ENCODE data around the gene NLN. TPM values are rescaled to one million over a fixed set of nuclear protein-coding genes. Genes with fewer than 3 reads are reported as not detected.
"Not testable (repeated sequence)": the region's sequence is repeated elsewhere in the genome, so short reads cannot be mapped to it uniquely, and the experiment has no call there.

NLN gene
- total and polyA plus RNA-seq, 2 experiments from 2014 or later = 16.4 to 24.3 TPM

DNA sequence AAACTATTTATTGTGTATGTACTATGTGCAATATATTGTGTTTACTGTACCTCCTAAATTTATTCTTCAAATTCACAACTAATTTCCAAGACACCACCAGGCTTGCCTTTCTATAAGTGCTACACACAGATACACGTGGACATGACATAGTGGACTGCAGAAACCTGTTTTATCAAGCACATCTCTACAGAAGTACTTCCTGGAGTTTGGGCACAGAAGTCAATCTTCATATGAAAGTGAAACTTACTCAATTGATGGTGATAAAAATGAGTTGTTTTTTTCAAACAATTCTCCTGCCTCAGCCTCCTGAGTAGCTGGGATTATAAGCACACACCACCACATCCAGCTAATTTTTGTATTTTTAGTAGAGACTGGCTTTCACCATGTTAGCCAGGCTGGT, 57.6 kb downstream of the NLN start:
- Histone ChIP-seq H4K20me1 (ENCODE audit: insufficient read depth, poor library complexity, severe bottlenecking) (no peaks in the 10 kb centered on the region), H3K27me3 (no peaks in the 10 kb centered on the region), H3K4me3 (no peak overlapping the region), H2AFZ (no peak overlapping the region), H3K9me3 (ENCODE audit: low read depth) (no peaks in the 10 kb centered on the region), H3K9me2 (replicated peaks; ENCODE audit: insufficient read depth) (no peaks in the 10 kb centered on the region), H3K36me3 (replicated peaks; ENCODE audit: insufficient read depth, low read depth) (no peaks in the 10 kb centered on the region), H3K4me2 (no peak overlapping the region), H3K4me1 (ENCODE audit: insufficient read depth) (no peaks in the 10 kb centered on the region), H3K79me2 (no peaks in the 10 kb centered on the region), H3K27ac (no peak overlapping the region)
- WGBS (ENCODE audit: low lambda C conversion rate, missing lambda C conversion rate) = 91% methylated on average over 1 of the region's 1 CpG
- TF ChIP-seq EZH2phosphoT487 (IDR thresholded peaks at IDR 0.05; ENCODE audit: low read depth, severe bottlenecking, unreplicated experiment) (no peak), EZH2 (IDR thresholded peaks at IDR 0.05; ENCODE audit: borderline replicate concordance) (no peak)
- TF ChIP-seq, protein P1, sequence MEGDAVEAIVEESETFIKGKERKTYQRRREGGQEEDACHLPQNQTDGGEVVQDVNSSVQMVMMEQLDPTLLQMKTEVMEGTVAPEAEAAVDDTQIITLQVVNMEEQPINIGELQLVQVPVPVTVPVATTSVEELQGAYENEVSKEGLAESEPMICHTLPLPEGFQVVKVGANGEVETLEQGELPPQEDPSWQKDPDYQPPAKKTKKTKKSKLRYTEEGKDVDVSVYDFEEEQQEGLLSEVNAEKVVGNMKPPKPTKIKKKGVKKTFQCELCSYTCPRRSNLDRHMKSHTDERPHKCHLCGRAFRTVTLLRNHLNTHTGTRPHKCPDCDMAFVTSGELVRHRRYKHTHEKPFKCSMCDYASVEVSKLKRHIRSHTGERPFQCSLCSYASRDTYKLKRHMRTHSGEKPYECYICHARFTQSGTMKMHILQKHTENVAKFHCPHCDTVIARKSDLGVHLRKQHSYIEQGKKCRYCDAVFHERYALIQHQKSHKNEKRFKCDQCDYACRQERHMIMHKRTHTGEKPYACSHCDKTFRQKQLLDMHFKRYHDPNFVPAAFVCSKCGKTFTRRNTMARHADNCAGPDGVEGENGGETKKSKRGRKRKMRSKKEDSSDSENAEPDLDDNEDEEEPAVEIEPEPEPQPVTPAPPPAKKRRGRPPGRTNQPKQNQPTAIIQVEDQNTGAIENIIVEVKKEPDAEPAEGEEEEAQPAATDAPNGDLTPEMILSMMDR (IDR thresholded peaks at IDR 0.05; ENCODE audit: poor library complexity) = no peak
- no peak for DNase-seq (ENCODE audit: low spot score)

DNA sequence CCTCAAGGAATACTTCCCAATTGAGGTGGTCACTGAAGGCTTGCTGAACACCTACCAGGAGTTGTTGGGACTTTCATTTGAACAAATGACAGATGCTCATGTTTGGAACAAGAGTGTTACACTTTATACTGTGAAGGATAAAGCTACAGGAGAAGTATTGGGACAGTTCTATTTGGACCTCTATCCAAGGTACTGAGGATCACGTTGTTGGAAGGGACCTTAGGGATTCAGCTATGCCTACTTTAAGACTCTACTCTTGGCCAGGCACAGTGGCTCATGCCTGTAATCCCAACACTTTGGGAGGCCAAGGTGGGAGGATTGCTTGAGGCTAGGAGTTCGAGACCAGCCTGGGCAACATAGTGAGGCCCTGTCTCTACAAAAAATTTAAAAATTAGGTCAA, 66.3 kb downstream of the NLN start:
- H3K4me3 ChIP-seq; H3K27me3 ChIP-seq; H3K79me2 ChIP-seq; H3K4me1 ChIP-seq (ENCODE audit: insufficient read depth); H3K4me2 ChIP-seq; H3K9me2 ChIP-seq (replicated peaks; ENCODE audit: insufficient read depth); H4K20me1 ChIP-seq (ENCODE audit: insufficient read depth, poor library complexity, severe bottlenecking); DNase-seq (ENCODE audit: low spot score); H3K27ac ChIP-seq; H3K9me3 ChIP-seq (ENCODE audit: low read depth); H2AFZ ChIP-seq; H3K36me3 ChIP-seq (replicated peaks; ENCODE audit: insufficient read depth, low read depth): not testable (repeated sequence)
- 100% methylated on average over 2 of the region's 2 CpGs for whole genome bisulfite sequencing (ENCODE audit: low lambda C conversion rate, missing lambda C conversion rate)

- 89% methylated on average over 6 of the region's 6 CpGs for WGBS (ENCODE audit: low lambda C conversion rate, missing lambda C conversion rate)
- no peaks in the 10 kb centered on the region for H3K9me2 ChIP-seq (replicated peaks; ENCODE audit: insufficient read depth)
- TF ChIP-seq, protein P1 (IDR thresholded peaks at IDR 0.05; ENCODE audit: poor library complexity) = no peak
- TF ChIP-seq EZH2phosphoT487 (IDR thresholded peaks at IDR 0.05; ENCODE audit: low read depth, severe bottlenecking, unreplicated experiment) (no peak), EZH2 (IDR thresholded peaks at IDR 0.05; ENCODE audit: borderline replicate concordance) (no peak)
- no peaks in the 10 kb centered on the region for H4K20me1 ChIP-seq (ENCODE audit: insufficient read depth, poor library complexity, severe bottlenecking)
- H3K79me2 ChIP-seq = no peaks in the 10 kb centered on the region
- no peaks in the 10 kb centered on the region for H3K36me3 ChIP-seq (replicated peaks; ENCODE audit: insufficient read depth, low read depth)
- H3K4me2 ChIP-seq = no peak overlapping the region
- H2AFZ ChIP-seq = no peak overlapping the region
- no peak for DNase-seq (ENCODE audit: low spot score)
- H3K4me3 ChIP-seq = no peak overlapping the region
- H3K27me3 ChIP-seq = no peaks in the 10 kb centered on the region
- H3K4me1 ChIP-seq (ENCODE audit: insufficient read depth) = no peaks in the 10 kb centered on the region
- H3K27ac ChIP-seq = no peak overlapping the region
- no peaks in the 10 kb centered on the region for H3K9me3 ChIP-seq (ENCODE audit: low read depth)
Measured at GRCh38 chr5:65790371-65791163, 68.6 kb downstream of the NLN start.

DNA sequence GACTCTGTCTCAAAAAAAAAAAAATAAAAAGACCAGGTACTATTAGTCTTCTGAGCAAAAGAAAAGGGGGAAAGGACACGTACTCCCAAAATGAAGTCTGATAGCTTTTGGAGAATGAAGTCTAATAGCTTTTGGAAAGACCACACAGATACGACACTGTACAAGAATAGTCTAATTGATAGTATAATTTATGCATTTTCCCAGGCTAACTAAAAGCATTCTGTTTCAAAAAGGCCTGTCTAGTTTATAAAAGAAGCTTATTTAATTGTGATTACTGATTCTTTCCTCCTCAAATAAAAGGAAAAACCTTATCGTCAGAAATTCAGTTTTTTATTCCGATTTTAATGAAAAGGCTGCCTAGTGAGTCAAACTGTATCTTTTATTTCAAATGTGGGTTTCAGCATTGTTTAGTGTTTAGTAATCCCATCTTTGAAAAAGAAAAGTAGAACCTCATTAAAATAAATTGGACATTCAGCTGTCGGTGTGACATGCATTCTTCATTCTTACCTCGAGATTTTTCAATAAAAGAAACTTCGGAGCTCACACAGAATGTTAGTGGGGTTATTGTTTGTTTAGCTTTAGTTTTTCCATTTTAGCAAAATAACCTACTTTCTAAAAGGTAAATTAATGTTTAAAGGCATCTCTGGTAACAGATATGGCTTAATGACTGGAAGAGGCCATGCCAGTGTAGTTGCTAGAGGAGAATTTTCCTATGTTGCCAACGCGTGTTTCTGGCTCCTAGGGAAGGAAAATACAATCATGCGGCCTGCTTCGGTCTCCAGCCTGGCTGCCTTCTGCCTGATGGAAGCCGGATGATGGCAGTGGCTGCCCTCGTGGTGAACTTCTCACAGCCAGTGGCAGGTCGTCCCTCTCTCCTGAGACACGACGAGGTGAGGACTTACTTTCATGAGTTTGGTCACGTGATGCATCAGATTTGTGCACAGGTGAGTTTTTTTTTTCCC, 70.0 kb downstream of the NLN start:
- H2AFZ ChIP-seq = no peak overlapping the region
- TF ChIP-seq EZH2 (IDR thresholded peaks at IDR 0.05; ENCODE audit: borderline replicate concordance) = no peak
- TF ChIP-seq EZH2phosphoT487 (IDR thresholded peaks at IDR 0.05; ENCODE audit: low read depth, severe bottlenecking, unreplicated experiment) = no peak
- H3K79me2 ChIP-seq = no peaks in the 10 kb centered on the region
- H3K4me3 ChIP-seq = no peak overlapping the region
- H3K36me3 ChIP-seq (replicated peaks; ENCODE audit: insufficient read depth, low read depth) = no peaks in the 10 kb centered on the region
- no peak for DNase-seq (ENCODE audit: low spot score)
- no peaks in the 10 kb centered on the region for H4K20me1 ChIP-seq (ENCODE audit: insufficient read depth, poor library complexity, severe bottlenecking)
- H3K9me2 ChIP-seq (replicated peaks; ENCODE audit: insufficient read depth) = no peaks in the 10 kb centered on the region
- no peaks in the 10 kb centered on the region for H3K4me1 ChIP-seq (ENCODE audit: insufficient read depth)
- 80% methylated on average over 17 of the region's 17 CpGs for WGBS (ENCODE audit: low lambda C conversion rate, missing lambda C conversion rate)
- no peaks in the 10 kb centered on the region for H3K9me3 ChIP-seq (ENCODE audit: low read depth)
- H3K27me3 ChIP-seq = no peaks in the 10 kb centered on the region
- H3K4me2 ChIP-seq = no peak overlapping the region
- peak overlapping the region; percentile 57 for H3K27ac ChIP-seq

Data from hepatocyte (in vitro differentiated cells).